Upper lobe of left lung (tissue), 4 donors: ENCODE measurements around the gene PASD1.

ENCODE experiments used
- POLR2A ChIP-seq, 4 donors: fragments of 450-650 bp; IDR thresholded peaks; one replicate each; pipeline ENCODE4 v1.5.1; 2016 to 2017; ENCODE audit warnings: antibody characterized with exemption in 4 of 4, mild to moderate bottlenecking in 2 of 4
- TF ChIP-seq, protein P1 (sequence below), 6 experiments: fragments of 450-650 bp in 4 of 6; fragments of 200-600 bp in 2 of 6; sonication (generic) in 2 of 6; IDR thresholded peaks; one replicate each; pipeline ENCODE4 v1.5.1; 2016 to 2019; ENCODE audit warnings: antibody characterized with exemption in 6 of 6

- TF ChIP-seq, protein P1, sequence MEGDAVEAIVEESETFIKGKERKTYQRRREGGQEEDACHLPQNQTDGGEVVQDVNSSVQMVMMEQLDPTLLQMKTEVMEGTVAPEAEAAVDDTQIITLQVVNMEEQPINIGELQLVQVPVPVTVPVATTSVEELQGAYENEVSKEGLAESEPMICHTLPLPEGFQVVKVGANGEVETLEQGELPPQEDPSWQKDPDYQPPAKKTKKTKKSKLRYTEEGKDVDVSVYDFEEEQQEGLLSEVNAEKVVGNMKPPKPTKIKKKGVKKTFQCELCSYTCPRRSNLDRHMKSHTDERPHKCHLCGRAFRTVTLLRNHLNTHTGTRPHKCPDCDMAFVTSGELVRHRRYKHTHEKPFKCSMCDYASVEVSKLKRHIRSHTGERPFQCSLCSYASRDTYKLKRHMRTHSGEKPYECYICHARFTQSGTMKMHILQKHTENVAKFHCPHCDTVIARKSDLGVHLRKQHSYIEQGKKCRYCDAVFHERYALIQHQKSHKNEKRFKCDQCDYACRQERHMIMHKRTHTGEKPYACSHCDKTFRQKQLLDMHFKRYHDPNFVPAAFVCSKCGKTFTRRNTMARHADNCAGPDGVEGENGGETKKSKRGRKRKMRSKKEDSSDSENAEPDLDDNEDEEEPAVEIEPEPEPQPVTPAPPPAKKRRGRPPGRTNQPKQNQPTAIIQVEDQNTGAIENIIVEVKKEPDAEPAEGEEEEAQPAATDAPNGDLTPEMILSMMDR (IDR thresholded peaks at IDR 0.05) = no peak
- TF ChIP-seq POLR2A (IDR thresholded peaks at IDR 0.05) = no peak
These were observed 131.4 kb downstream of the PASD1 start, which contains the start of gene PRRG3 for GRCh38 chrX:151694661-151695582.
